Subcutaneous adipose tissue (tissue), 4 donors: ENCODE data around the gene DNTT. TPM values are rescaled to one million over a fixed set of nuclear protein-coding genes. Genes with fewer than 3 reads are reported as not detected.

Experiments used
- CTCF ChIP-seq: fragments of 450-650 bp; IDR thresholded peaks from one replicate; pipeline ENCODE4 v1.5.1; 2016; ENCODE audit warnings: low read depth, mild to moderate bottlenecking, control low read depth, antibody characterized with exemption, moderate library complexity
- total RNA-seq, 4 donors: library from RNA; depleted of rRNA; stranded (reverse); fragments of >200 nt; gene quantifications; one replicate each; pipeline ENCODE4 v1.1.0, GENCODE V29; 2016

DNTT gene
- total RNA-seq, 4 donors from 2014 or later, result not detected

- TF ChIP-seq CTCF, result no peak
Measured at GRCh38 chr10:96287392-96288105, 16.7 kb upstream of the DNTT start.

- TF ChIP-seq CTCF, result no peak
Measured at GRCh38 chr10:96288151-96288621, 16.0 kb upstream of the DNTT start.

GRCh38 chr10:96289218-96289910 is 14.9 kb upstream of the DNTT start:
- no peak for TF ChIP-seq CTCF

- no peak for TF ChIP-seq CTCF
Measured at GRCh38 chr10:96290368-96291133, 13.7 kb upstream of the DNTT start.

- TF ChIP-seq CTCF, result no peak
Measured at GRCh38 chr10:96292971-96293920, 11.0 kb upstream of the DNTT start.

- no peak for TF ChIP-seq CTCF
Measured at GRCh38 chr10:96295475-96295874, 8.8 kb upstream of the DNTT start.
